Dermis blood vessel endothelial cell (primary cell): Measurements from ENCODE around the gene FOXA3. TPM values are rescaled to one million over a fixed set of nuclear protein-coding genes. Genes with fewer than 3 reads are reported as not detected.

Experiments
- DNase-seq: peaks from one replicate; pipeline ENCODE4 v3.0.0; 2010
- total RNA-seq: library from RNA; depleted of rRNA; stranded (reverse); fragments of >200 nt; gene quantifications from 2 replicates; pipeline ENCODE4 v1.2.3, GENCODE V29; 2014

The FOXA3 gene
- 0.14 TPM in 1 of 2 replicates, not detected in the other for total RNA-seq

DNA sequence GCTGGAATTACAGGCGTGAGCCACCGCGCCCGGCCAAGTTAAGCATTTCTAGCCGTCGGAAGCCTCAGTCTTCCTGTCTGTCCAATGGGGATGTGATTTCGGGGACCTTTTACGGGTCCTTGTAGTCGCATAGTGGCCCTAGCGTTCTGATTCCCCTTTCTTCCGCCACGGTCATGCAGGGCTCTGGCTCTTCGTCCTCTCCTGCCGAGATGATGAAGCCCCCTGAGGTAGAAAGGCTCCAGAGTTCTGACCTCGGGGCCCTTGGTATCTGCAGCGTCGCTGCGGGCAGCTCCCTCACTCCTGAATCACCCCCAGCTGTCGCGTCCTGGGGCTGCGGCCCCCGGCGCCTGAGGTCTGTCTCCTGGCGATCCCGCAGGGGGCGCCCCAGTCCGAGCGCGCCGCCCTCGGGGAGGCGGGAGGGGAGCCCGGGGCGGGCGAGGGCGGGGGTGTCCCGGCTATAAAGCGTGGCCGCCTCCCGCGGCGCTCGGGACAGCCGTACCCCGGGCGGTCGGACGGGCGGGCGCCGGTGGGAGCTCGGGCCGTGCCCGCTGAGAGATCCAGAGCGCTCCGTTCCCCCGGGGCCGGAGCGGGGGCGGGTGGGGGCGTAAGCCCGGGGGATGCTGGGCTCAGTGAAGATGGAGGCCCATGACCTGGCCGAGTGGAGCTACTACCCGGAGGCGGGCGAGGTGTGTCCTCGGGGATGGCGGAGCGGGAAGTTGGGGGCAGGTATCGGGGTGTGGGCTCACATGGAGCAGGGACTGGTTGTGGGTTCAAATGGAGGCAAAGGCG, at the start of gene FOXA3:
TSS of gene FOXA3 (plus strand) at position 487 of the 789 bp plus-strand sequence. CDS start at position 618, 131 bp downstream.
- peak; percentile 61 for DNase-seq

DNA sequence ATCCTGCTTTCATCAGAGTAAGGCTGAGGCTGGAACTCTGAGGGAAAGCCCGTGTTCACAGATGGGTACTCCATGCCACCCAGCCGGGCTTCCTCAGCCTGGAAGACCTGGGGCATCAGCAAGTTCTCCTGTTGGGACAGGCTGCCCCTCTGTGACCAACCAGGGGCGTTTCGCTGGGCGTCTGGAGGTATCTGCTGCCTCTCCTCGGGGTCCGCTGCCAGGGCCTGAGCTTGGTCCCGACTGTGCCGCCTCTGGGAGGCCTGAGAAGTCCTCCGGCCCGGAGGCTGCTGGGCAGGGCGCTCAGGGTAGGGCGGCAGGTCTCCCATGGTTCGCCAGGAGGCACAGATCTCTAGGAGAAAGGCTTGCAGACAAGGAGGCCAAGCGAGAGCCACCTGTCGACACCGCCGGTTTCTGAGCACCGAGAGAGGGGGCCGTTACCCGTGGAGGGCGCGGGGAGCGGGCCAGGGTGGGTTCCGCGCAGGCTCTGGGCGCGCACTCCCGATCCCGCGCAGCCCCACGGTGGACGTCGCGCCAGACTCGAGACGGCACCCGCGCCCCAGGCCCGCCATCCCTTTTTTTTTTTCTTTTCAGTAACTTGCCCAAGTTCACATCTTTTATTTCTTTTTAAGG, 49.2 kb upstream of the FOXA3 start, which contains the start of gene RSPH6A:
TSS of gene RSPH6A (minus strand) at position 458 of the 630 bp plus-strand sequence. CDS start at position 326, 132 bp downstream.
- DNase-seq = no peak

DNA sequence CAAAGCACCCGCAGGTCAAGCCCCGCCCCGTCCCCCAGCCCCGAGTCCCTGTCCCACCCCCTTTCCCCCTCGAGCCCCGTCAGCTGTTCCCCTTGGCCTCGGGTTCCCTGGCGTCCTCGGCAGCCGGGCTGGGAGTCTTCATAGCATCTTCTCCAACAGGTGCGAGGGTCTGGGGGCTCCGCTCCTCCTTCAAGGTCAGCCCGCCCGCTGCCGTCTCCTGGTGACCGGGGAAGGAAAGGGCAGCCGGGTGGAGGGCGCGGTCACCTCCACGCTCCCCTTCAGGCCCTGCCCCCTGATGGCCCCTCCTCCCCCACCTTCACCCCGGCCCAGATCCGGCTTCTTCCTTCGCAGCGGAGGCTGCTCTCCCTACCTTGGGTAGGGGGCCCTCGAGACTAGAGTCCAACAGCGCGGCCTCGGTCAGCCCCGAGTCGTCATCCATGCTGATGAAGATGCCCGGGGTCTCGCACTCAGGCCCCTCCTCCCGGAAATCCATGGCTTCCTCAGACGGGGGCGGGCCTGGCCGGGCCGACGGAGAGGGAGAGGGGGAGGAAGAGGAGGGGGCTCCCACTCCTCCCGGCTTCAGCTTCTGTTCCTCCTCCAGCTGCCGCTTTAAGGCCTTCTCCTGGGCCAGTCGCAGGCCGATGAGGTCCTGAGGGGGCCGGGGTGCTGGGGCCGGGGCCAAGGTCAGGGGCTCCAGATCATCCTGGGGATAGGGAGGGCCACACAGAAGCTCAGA, 48.5 kb upstream of the FOXA3 start:
- DNase-seq = peak; percentile 51

DNA sequence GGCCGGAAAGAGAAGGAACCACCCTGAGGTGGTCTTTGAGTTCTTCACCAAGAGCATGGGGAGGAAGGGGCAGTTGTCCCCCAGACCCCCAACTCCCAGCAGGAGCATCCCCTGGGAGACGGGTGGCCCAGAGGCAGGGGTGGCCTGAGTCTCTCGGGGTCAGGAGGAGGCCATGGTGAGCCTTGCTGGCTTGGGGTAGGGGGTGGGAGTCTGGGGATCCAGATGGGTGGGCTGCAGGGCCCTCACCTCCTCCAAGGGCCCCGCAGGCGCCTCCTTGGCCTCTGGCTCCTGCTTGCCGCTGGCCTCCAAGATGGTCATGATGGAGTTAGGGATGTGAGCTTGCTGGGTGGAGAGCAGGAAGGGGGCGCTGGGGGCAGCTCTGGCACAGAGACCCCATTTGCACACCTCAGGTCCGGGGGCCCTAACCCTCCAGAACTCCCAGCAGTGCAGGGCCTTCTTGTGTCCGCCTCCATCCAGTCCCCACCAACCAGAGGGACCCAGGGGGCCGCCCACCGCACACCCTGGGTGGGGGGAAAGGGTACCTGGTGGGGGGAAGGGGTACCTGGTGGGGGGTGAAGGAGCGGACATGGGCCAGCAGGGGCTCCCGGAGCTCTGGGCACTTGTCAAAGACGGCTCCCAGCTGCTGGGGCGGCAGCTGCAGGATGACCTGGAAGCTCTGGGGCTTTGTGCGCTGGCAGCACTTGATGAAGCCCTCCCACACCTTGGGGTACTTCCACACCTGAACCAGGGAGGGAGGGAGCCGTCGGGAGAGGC, 47.7 kb upstream of the FOXA3 start:
- no peak for DNase-seq

DNA sequence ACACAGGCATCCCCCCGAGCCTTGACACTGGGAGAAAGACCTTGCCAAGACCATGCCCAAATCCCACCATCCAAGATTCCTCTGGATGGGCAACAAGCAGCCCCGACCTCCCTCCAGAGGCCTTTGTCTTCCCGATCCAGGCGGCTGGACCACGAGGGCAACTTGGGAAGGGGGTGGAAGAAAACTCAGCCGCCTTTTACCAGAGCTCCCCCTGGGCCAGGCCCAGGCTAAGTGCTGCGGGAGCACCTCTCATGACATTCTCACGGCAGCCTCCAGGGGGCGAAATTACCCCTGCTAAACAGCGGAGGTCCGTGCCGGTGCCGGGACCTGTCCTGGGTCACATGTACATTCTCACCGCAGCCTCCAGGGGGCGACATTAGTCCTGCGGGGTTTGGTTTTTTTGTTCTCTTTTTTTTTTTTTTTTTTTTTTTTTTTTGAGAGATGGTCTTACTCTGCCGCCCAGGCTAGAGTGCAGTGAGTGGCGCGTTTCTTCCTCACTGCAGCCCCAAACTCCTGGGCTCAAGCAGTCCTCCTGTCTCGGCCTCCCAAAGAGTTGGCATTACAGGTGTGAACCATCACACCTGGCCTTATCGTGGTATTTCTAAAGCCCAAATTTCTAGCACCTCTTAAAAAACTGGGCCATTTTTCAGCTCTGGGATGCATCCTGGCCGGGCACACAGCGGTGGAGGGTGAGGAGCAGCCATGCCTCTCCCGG, 47.0 kb upstream of the FOXA3 start:
- peak; percentile 97 for DNase-seq

DNA sequence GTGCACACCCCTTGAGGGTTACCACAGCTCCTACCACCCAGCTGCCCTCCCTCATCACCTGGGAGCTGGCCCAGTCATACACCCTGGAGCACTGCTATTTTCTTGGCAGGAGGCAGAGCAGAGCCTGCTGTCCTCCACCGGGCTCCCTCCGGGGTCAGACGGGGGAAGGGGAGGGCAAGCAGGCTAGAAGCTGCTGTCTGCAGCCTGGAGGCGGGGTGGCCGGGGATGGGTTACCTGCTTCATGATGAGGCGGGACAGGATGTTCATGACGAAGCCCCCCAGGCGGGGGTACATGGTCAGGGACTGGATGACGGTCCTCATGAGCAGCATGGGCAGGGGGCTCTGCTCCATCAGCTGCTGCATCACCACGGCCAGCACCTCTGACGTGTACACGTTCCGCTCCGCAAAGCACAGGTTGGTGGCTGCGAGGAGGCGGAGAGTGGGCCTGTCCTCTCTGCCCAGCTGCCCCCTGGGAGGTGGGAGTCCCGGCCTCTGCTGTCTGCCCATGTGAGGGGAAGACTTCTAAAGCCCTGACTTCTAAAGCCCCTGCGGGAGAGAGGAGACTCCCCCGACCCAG, 46.3 kb upstream of the FOXA3 start:
- DNase-seq = no peak

DNA sequence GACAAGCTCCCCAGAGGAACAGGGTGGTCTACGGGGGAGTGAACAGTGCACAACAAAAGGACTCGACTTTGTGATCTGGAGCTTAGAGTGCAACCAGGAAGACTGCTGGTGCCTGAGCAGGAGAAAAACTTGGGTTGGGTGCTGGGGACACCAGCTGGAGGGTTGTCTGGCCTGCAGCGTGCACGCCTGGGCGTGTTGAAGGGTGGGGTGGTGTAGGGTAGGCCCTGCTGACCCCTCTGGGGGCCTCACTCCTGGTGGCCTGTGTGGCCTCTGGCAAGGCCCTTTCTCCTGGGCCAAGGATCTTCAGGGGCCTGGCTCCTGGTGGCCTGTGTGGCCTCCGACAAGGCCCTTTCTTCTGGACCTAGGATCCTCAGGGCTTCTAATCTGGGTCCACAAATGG, 44.4 kb upstream of the FOXA3 start:
- DNase-seq = no peak

DNA sequence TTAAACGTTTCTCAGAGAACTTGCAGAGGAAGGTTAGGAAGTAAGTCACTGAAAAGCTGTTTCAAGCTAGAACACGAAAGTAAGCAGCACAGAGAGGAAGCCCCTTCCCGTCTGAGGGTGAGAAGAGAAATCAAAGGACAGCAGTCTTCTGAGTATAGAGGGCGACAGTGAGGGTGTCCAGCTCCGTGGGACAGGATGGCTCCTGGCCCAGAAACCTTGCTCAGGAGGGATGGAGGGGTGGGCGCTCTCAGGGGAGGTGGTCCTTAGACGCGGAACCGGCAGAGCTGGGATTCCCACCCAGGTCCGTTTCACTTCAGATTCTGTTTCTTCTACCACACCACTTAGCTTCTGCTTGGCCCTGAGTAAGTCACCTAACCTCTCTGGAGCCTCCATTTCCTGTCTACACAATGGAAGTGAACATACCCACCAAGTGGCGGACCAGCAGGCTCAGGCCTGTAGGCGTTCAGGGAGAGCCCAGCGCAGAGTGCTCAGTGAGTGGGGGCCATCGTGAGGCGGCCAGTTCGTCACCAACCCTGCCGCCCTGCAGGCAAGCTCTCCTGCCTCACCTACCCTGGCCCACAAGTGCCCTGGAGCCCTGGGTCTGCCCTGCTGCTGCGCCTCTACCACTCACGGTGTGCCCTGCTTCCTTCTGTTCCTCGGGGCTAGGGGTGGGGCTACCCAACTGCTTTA, 43.6 kb upstream of the FOXA3 start:
- DNase-seq = peak; percentile 76

DNA sequence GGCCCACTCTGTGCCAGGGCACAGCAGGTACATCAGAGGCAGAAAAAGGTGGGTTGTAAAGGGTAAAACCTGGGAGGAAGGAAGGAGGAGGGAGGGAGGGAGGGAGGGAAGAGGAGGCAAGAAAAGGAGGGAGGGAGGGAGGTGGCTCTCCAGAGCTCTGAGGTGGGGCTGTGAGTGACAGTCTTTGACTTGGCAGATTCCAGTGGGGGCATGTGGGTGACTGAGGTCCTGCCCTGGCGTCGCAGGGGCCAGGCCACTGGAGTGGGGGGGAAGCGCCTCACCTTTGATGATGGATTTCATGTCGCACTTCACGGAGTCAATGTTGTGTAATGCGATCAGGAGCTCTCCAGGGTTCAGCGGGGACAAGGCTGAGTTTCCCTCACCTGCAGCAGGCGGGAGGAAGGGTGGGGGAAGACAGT, 43.0 kb upstream of the FOXA3 start:
- DNase-seq = no peak

DNA sequence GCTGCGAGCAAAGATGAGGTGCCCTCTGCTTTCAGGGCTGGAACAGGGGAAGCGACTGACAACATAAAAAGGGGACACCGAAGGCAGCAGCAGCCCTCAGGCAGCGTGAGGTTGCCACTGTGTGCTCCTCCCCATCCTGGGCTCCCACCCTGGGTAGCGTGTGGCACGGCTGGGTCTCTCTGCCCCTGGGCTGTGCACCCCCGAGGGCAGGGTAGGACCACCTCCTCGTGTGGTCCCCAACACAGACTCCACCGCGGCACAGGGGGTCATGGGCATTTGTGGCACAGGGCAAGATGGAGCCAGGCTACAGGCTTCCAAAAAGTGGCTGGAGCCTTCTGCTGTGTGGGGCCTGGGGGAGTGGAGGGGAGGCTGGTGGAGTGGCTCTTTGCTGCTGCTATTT, 42.6 kb upstream of the FOXA3 start:
- DNase-seq = no peak

DNA sequence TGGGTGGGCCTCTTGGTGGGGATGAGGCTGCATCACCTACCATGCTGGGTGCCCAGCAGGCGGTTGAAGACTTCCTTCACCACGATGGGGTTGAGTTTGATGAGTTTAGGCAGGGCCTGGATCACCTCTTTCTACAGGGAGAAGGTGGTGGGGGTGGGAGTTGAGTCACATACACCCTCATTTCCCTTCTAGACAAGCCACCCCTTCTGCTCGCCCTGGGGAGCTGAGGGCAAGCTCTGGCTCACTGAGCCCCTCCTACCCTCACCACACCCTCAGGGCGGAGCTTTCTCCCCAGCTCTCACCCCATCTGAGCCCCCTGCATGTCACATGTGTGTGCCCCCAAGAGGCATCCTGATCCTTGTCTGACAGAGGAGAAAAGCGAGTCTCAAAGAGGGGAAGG, 41.4 kb upstream of the FOXA3 start:
- no peak for DNase-seq

DNA sequence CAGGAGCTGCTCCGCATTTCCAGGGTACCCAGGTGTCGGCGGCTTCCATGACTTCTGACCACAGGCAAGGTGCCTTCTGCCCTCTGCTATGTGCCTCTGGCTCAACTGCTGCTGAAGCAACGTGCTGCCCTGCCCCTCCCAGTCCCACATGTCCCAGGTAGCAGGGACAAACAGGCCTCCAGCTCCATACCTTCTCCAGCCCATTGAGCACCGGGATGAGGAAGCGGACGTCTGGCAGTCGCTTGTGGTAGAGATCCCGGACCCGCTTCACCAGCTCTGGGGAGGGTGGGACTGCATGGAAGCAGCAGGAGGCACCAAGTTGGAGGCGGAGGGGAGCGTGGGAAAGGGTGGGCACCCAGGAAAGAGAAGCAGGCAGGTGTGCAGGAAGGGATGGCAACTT, 40.9 kb upstream of the FOXA3 start:
- DNase-seq = no peak

DNA sequence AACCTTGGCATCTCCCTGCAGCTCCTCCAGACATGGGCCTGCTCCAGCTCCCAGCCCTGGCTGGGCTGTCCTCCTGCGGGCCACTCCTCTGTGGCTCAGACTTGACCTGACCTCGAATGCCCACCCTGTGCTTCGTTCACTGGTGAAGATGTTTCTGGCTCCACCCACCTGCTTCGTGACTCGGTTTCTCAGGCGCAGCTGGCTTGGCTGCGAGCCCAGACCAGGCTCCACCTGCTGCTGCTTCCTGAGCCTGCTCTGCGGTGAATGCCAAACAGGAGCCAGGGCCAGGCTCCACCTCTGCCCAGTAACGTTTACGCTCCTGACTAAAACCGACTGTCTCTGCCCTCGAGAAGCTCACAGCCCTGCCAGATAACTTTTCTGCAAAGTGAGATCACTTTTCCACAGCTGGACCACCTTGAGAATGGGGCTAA, 40.1 kb upstream of the FOXA3 start:
- peak; percentile 75 for DNase-seq

DNA sequence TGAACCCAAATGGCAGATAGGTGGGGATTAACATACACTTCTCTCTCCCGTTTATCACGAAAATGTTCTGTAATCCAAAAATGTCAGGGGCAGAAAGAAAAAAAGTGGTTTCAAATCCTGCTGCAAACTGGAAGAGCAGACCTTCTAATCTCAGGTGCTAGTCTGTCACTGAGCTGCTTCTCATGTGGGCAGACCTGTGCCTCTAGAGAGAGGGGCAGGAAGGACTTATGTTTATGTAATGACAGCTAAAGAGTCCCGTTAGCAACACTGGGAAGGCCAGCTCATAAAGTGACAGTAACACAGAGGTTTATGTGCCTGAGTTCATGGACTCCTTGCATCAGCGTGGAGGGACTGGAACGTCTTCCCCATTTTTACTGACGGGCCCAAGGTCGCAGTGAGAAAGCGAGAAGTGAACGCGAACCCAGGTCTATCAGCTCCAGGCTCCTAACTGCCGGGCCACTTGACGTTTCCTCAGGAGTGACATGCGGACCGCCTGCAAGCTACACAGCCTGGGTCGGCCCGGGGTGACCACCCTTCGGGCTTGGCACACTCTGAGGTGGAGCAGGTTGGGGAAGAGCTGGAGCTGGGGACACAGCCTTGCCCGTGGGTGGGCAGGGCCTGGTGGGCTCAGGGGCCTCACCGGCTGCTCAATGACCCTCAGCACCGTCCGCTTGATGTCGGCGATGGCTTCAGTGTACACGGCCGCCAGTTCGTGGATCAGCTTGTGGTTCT, 39.4 kb upstream of the FOXA3 start:
- no peak for DNase-seq

DNA sequence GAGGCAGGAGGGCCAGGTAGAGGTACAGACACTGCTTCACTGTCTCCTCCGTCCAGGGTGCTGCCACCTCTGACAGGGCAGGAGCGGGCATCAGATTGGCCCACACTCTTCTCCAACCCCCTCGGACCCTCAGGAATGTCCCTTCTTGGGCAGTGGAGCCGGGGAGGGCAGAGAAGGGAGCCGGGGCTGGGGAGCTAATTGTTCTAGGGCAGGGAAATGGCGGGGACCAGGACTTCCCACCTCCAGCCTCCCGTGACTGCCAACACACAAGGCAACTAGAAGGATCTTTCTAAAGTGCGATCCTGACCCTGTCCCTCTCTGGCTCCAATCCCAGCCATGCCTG, 38.9 kb upstream of the FOXA3 start:
- no peak for DNase-seq

DNA sequence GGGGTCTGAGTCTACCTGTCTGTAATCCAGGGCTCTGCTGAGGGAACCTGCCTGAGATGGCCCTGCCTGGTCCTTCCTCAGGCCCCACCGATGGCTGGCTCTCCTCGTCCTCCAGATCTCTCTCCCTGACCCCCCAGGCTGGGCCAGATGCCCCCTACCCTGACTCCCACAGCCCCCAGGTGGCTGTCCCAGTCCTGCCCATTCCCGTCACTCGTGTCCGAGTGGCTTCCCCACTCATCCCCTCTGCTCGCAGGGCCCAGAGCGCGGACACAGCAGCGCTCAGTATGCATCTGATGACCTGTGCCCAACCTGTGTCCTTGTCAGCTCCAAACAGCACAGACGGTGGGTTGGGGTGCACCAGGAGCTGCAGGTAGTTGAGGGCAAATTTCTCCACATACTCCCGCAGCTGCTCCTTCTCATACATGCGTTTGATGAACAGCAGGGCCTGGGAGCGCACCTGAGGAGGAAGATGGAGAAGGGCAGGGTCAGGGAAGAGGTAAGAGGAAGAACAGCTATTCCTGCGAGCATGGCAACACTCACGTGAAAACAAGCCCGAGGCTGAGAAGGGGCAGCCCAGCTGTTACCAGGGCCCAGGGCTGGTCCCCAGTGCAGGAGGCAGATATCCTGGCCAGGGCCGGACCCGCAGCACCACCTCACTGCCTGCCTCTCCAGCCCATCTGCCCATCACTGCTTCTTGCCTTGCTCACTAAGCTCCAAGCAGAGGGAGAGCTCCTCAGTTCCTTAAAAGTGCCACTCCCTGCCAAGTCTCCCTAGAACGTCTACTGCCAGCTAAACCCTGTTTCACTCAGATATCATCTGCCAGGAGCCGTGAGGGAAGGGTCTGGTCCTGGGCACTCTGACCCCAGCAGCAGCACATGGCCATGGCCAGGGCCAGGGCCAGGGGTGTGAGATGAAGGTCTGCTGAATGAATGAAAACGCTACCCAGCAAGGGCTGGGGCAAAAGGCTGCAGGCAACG, 37.9 kb upstream of the FOXA3 start:
- DNase-seq = no peak

DNA sequence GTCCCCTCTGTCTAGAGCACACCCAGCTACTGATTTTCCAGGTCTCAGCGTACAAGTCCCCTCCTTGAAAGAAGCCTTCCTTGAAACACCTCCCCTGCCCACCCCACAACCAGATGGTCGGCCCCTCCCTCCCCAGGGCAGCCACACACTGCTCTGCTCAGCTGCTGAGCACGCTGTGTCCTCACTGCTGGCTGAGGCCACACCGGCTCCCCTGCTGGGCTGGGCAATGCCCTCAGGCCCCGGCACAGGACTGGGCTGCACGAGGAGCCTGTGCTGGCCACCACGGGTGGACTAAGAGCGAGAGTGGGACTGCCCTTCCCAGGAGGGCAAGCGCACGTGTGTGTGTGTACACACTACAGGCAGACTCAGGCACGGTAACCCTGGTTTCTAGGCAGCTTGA, 37.2 kb upstream of the FOXA3 start:
- no peak for DNase-seq

DNA sequence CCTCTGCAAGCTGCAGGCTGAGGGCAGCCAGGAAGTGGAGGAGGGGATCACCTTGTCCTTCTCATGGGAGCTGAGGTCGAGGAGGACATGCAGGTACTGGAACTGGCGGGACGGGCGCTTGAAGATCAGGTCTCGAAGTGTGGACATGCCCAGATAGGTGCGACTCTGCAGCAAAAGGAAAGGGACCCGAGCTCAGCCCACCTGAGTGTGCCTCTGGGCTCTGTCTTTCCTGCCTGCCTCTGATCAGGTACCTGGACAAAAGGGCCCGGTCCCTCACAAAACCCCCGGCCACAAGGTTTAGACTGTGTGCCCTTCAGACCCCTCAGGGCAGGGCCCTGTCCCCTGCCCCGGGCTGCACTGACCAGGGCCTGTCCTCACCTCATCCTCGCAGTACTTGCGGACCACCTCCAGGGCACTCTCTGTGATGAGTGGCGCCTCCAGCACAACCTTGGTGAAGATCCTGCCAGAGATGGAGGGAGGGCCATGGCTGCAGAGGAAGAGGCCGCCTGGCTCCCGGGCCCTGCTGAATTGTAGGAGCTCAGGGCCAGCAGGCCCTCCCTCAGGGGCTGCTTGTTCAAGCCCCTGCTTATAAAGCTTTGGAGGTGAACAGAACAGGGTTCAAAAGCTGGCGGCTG, 36.5 kb upstream of the FOXA3 start:
- DNase-seq = no peak

DNA sequence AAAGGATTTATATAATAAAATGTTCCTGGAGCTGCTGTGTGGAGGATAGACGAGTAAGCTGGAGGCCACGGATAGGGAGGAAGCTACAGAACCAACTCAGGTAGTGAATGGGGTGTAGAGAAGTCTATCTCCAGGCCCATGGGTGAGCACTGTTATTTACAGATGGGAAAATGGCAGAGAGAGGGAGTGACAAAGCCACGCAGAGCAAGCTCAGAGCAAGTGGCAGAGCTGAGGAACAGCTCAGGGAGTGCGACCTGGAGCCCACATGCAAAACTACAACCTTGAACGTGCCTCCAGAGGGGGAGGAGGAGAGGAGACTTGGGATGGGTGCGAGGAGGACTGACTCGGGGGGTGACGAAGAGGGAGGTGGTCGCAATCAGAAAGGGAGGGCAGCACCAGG, 35.6 kb upstream of the FOXA3 start:
- no peak for DNase-seq
